AG04450 (cell line): ENCODE measurements around the gene NCAN. TPM values are rescaled to one million over a fixed set of nuclear protein-coding genes. Genes with fewer than 3 reads are reported as not detected.

Experiments used
- CTCF ChIA-PET: fragments of 300-600, 350-600 bp; formaldehyde crosslinking; extraction: SDS; loops from one replicate; lab custom pipeline; 2022; ENCODE audit warnings: antibody characterized with exemption, inconsistent platforms; lab: Charles Lee
- POLR2A ChIA-PET: fragments of 350-600 bp; formaldehyde crosslinking; extraction: SDS; loops from one replicate; lab custom pipeline; 2021; ENCODE audit warnings: antibody characterized with exemption, inconsistent platforms; lab: Yijun Ruan, JAX
- DNase-seq: peaks from one replicate; pipeline ENCODE4 v3.0.0-alpha.2; 2011; ENCODE audit warnings: low read depth, low spot score
- H3K27ac ChIP-seq: one replicate; pipeline ENCODE4 v1.5.1; 2012; ENCODE audit warnings: low read depth, low read length, control low read depth
- H3K27me3 ChIP-seq: one replicate; pipeline ENCODE4 v1.6.0; 2012; ENCODE audit warnings: low read length; ENCODE audit not compliant: control insufficient read depth, insufficient read depth
- H3K4me3 ChIP-seq: 2 replicates; pipeline ENCODE4 v1.5.1; 2011; ENCODE audit warnings: mild to moderate bottlenecking, low read depth, low read length, control low read depth
- H3K9me3 ChIP-seq: 2 replicates; pipeline ENCODE4 v1.5.1; 2012; ENCODE audit warnings: low read length; ENCODE audit not compliant: control insufficient read depth, insufficient read depth
- polyA plus RNA-seq: library from polyadenylated mRNA; depleted of rRNA; stranded (reverse); fragments of >200 nt; gene quantifications from 2 replicates; pipeline ENCODE4 v1.2.3, GENCODE V29; 2011
- TF ChIP-seq, protein P1 (sequence below): IDR thresholded peaks from 2 replicates; pipeline ENCODE4 v1.5.1; 2011; ENCODE audit warnings: low read depth, low read length, control low read depth, inconsistent platforms

NCAN gene
- polyA plus RNA-seq, 1 experiment = not detected

- POLR2A ChIA-PET = no interaction called here
- Histone ChIP-seq H3K27ac (no peak overlapping the region), H3K9me3 (peaks cover 13% of the 10 kb centered on the region), H3K4me3 (no peak overlapping the region), H3K27me3 (peaks cover 34% of the 10 kb centered on the region)
- CTCF ChIA-PET = no interaction called here
- no peak for DNase-seq
- TF ChIP-seq, protein P1, sequence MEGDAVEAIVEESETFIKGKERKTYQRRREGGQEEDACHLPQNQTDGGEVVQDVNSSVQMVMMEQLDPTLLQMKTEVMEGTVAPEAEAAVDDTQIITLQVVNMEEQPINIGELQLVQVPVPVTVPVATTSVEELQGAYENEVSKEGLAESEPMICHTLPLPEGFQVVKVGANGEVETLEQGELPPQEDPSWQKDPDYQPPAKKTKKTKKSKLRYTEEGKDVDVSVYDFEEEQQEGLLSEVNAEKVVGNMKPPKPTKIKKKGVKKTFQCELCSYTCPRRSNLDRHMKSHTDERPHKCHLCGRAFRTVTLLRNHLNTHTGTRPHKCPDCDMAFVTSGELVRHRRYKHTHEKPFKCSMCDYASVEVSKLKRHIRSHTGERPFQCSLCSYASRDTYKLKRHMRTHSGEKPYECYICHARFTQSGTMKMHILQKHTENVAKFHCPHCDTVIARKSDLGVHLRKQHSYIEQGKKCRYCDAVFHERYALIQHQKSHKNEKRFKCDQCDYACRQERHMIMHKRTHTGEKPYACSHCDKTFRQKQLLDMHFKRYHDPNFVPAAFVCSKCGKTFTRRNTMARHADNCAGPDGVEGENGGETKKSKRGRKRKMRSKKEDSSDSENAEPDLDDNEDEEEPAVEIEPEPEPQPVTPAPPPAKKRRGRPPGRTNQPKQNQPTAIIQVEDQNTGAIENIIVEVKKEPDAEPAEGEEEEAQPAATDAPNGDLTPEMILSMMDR = no peak
Observed at GRCh38 chr19:19263886-19264487, 52.2 kb downstream of the NCAN start.

DNA sequence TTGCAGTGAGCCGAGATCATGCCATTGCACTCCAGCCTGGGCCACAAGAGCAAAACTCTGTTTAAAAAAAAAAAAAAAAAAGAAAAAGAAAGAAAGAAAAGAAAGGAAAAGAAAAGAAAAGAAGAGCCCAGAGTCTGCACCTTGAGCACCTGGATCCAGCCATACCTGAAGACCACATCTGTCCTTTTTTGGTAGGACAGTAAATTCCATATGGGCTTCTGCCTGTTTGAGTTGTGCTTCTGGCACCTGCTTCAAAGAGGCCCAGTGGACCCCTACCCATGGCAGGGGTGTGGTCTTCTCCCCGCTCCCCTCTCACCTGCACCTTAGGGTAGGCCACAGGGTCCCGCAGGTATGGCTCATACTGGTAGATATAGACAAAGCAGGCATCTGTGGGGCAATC is 55.5 kb downstream of the NCAN start:
- H3K27ac ChIP-seq = no peak overlapping the region
- TF ChIP-seq, protein P1 = no peak
- peaks cover 16% of the 10 kb centered on the region for H3K27me3 ChIP-seq
- POLR2A ChIA-PET = no interaction called here
- CTCF ChIA-PET = no interaction called here
- no peak overlapping the region for H3K4me3 ChIP-seq
- DNase-seq = no peak
- H3K9me3 ChIP-seq = no peaks in the 10 kb centered on the region

DNA sequence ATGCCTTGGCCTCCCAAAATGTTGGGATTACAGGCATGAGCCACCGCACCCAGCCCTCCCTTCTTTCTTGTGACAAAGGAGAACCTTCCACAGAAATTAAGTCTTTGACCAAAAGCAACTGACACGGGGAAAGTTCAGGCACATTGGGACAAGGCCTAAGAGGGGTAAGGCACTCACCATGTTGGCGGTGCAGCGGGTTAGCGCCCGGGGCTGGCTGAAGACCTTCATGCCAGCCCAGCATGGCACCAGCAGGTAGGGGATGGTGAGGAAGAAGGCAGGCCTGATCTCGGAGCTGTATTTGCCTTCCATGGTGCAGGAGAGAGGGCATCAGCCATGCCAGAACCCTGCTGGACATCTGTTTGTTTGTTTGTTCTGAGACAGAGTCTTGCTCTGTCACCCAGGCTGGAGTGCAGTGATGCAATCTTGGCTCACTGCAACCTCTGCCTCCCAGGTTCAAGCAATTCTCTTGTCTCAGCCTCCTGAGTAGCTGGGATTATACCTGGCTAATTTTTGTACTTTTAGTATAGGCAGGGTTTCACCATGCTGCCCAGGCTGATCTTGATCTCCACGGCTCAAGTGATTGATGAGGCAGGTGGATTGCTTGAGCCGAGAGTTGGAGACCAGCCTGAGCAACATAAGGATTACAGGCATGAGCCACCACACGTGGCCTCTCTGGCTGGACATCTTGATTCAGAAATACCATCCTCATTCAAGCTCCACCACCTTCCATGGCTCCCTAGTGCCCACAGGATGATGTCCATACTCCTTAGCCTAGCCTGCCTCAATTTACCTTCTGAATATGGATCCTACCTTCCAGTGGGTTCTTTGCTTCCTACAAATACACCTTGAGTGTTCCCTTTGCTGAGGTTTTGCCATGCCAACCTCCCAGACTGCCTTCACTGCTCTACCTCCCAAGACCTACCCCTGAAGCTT is 57.0 kb downstream of the NCAN start:
- no peak for DNase-seq
- Histone ChIP-seq H3K9me3 (no peaks in the 10 kb centered on the region), H3K27me3 (peaks cover 6% of the 10 kb centered on the region), H3K27ac (no peak overlapping the region), H3K4me3 (no peak overlapping the region)
- CTCF ChIA-PET = no interaction called here
- POLR2A ChIA-PET = no interaction called here
- TF ChIP-seq, protein P1 = no peak

- Histone ChIP-seq H3K4me3 (no peak overlapping the region), H3K9me3 (no peaks in the 10 kb centered on the region), H3K27me3 (peaks cover 2% of the 10 kb centered on the region), H3K27ac (no peak overlapping the region)
- POLR2A ChIA-PET = no interaction called here
- TF ChIP-seq, protein P1 = no peak
- CTCF ChIA-PET = no interaction called here
- DNase-seq = no peak
Observed at GRCh38 chr19:19269952-19270694, 58.4 kb downstream of the NCAN start.
